ENCODE measurements around the gene ZNF574. TPM values are rescaled to one million over a fixed set of nuclear protein-coding genes. Genes with fewer than 3 reads are reported as not detected.

Gene ZNF574
- total and polyA plus RNA-seq, 2 of the 8 experiments (the other 6 are each of a cell fraction or from before 2014, with no cell fraction given) = 27.0 to 38.8 TPM

DNA sequence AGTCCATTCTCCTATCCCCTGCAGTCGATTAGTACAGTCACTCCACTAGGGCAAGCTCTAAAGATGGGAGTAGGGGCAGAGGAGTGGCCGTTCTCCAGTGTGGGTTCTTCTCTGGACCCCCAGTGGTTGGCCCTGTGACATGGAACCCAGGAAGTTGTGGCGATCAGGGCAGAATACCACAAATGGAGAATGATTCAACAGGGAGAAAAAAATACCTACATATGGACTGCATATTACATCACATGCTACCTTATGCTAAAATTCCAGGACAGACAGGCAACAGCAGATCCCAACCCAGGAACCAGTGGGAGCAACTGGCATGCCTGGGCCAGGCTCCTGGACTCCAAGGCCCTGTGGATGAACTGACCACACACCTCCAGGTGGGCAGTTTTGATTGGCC, 35.8 kb downstream of the ZNF574 start:
- no peaks in the 10 kb centered on the region for H3K23me2 ChIP-seq (ENCODE audit: low read depth, low read length)
- H2BK12ac ChIP-seq (ENCODE audit: low read depth, low read length) = no peak overlapping the region
- H3K14ac ChIP-seq (ENCODE audit: insufficient read length) = no peak overlapping the region
- 93% methylated on average over 3 of the region's 3 CpGs; no CpG with 5 or more reads in 1 of the 2 experiments for WGBS, 2 experiments (ENCODE audit: extremely low coverage in 1 of 2, insufficient coverage in 1 of 2, insufficient read length in 1 of 2, insufficient replicate concordance in 2 of 2, low coverage in 1 of 2, low lambda C conversion rate in 2 of 2, missing lambda C conversion rate in 1 of 2)
- peaks cover 8 to 19% (median 11%) of the 10 kb centered on the region in 4 experiments for H3K4me1 ChIP-seq (replicated peaks in 1 of 4; ENCODE audit: control insufficient read depth in 3 of 4, insufficient read depth in 4 of 4, low read length in 3 of 4)
- no peak overlapping the region for H3K27ac ChIP-seq (ENCODE audit: low read depth, low read length)
- H3K4me2 ChIP-seq (ENCODE audit: insufficient read depth in 1 of 2, low read depth in 2 of 2, low read length in 2 of 2) = no peak overlapping the region
- H2BK5ac ChIP-seq (ENCODE audit: low read depth, low read length) = no peak overlapping the region
- no peak overlapping the region for H4K91ac ChIP-seq (replicated peaks; ENCODE audit: insufficient read length, low read length)
- H3K18ac ChIP-seq (ENCODE audit: extremely low read depth, low read length) = no peak overlapping the region
- no peak overlapping the region for H4K5ac ChIP-seq (ENCODE audit: insufficient read length, low read depth, low read length)
- H2BK120ac ChIP-seq (replicated peaks; ENCODE audit: low read depth, low read length) = no peak overlapping the region
- no peak overlapping the region for H2BK15ac ChIP-seq (ENCODE audit: low read length)
- POLR2A ChIA-PET (ENCODE audit: partially characterized antibody) = interaction anchor here (1.0 to 1.8 kb wide), 2 partner anchors 10 kb away, joined by 4 to 5 read pairs; no protein-coding TSS in a partner anchor
- H3K79me2 ChIP-seq (ENCODE audit: control insufficient read depth in 1 of 2, insufficient read depth in 2 of 2, low read length in 2 of 2) = no peaks in the 10 kb centered on the region
- FAIRE-seq (no peak), DNase-seq (ENCODE audit: low read depth in 1 of 2, low spot score in 2 of 2) (no peak)
- H3K4ac ChIP-seq (replicated peaks; ENCODE audit: insufficient read length, low read depth, low read length) = no peak overlapping the region
- no peaks in the 10 kb centered on the region for H3K36me3 ChIP-seq (ENCODE audit: control insufficient read depth in 2 of 4, insufficient read depth in 4 of 4, low read length in 3 of 4)
- no peaks in the 10 kb centered on the region for H4K20me1 ChIP-seq (replicated peaks in 1 of 2; ENCODE audit: control insufficient read depth in 1 of 2, insufficient read depth in 2 of 2, low read length in 2 of 2)
- H3K27me3 ChIP-seq (replicated peaks in 1 of 4; ENCODE audit: control insufficient read depth in 3 of 4, extremely low read depth in 1 of 4, insufficient read depth in 3 of 4, low read length in 3 of 4) = no peaks in the 10 kb centered on the region
- no peak overlapping the region for H2BK20ac ChIP-seq (ENCODE audit: low read length)
- no peak overlapping the region for H2AK5ac ChIP-seq (ENCODE audit: low read depth, low read length)
- CTCF ChIA-PET (ENCODE audit: partially characterized antibody) = interaction anchor here (1.3 to 8.5 kb wide), 7 partner anchors 8 to 74 kb away, joined by 12 to 146 read pairs (median 42); partner anchors contain the start of gene POU2F2
- H4K8ac ChIP-seq (ENCODE audit: extremely low read depth, insufficient read depth, low read length) = no peak overlapping the region
- H2AFZ ChIP-seq (ENCODE audit: low read length) = no peak overlapping the region
- H3K9ac ChIP-seq (replicated peaks in 1 of 4; ENCODE audit: extremely low read depth in 1 of 4, low read depth in 3 of 4, low read length in 3 of 4) = no peak overlapping the region
- no peak for TF ChIP-seq KDM1A (IDR thresholded peaks at IDR 0.05; ENCODE audit: borderline replicate concordance, low read length)
- no peak for TF ChIP-seq POLR2AphosphoS5 (IDR thresholded peaks at IDR 0.05; ENCODE audit: low read depth, low read length)
- H3K79me1 ChIP-seq (ENCODE audit: low read depth, low read length) = no peaks in the 10 kb centered on the region
- H3K23ac ChIP-seq (ENCODE audit: insufficient read length) = no peak overlapping the region
- no peak overlapping the region for H3K56ac ChIP-seq (replicated peaks; ENCODE audit: insufficient read length, low read depth, low read length)
- H3K4me3 ChIP-seq (ENCODE audit: extremely low read depth in 1 of 4, insufficient read depth in 2 of 4, low read depth in 3 of 4, low read length in 4 of 4) = no peak overlapping the region
- H3K9me3 ChIP-seq (ENCODE audit: insufficient read depth in 2 of 2, low read depth in 1 of 2, low read length in 1 of 2) = no peaks in the 10 kb centered on the region
